ENCODE measurements around the gene SH3BP2. TPM values are rescaled to one million over a fixed set of nuclear protein-coding genes. Genes with fewer than 3 reads are reported as not detected.

The SH3BP2 gene
- total RNA-seq, 1 experiment from 2014 or later = 20.4 TPM

- no peak for DNase-seq
- Histone ChIP-seq H3K27me3 (ENCODE audit: control insufficient read depth, insufficient read depth, low read length) (no peaks in the 10 kb centered on the region), H3K36me3 (replicated peaks; ENCODE audit: control insufficient read depth, insufficient read depth, low read length) (peaks cover 23% of the 10 kb centered on the region), H3K4me3 (ENCODE audit: insufficient read depth, low read depth, low read length) (no peak overlapping the region)
Measured at GRCh38 chr4:2882341-2882740, 89.5 kb downstream of the SH3BP2 start.

GRCh38 chr4:2886161-2886560 is 93.3 kb downstream of the SH3BP2 start:
- H3K4me3 ChIP-seq (ENCODE audit: insufficient read depth, low read depth, low read length) = no peak overlapping the region
- DNase-seq = no peak
- H3K36me3 ChIP-seq (replicated peaks; ENCODE audit: control insufficient read depth, insufficient read depth, low read length) = peaks cover 20% of the 10 kb centered on the region
- H3K27me3 ChIP-seq (ENCODE audit: control insufficient read depth, insufficient read depth, low read length) = no peaks in the 10 kb centered on the region

- no peak overlapping the region for H3K4me3 ChIP-seq (ENCODE audit: insufficient read depth, low read depth, low read length)
- no peak for DNase-seq
- no peaks in the 10 kb centered on the region for H3K27me3 ChIP-seq (ENCODE audit: control insufficient read depth, insufficient read depth, low read length)
- H3K36me3 ChIP-seq (replicated peaks; ENCODE audit: control insufficient read depth, insufficient read depth, low read length) = peaks cover 20% of the 10 kb centered on the region
Measured at GRCh38 chr4:2886622-2887021, 93.7 kb downstream of the SH3BP2 start.

GRCh38 chr4:2887343-2887742 is 94.5 kb downstream of the SH3BP2 start:
- H3K4me3 ChIP-seq (ENCODE audit: insufficient read depth, low read depth, low read length) = no peak overlapping the region
- no peaks in the 10 kb centered on the region for H3K27me3 ChIP-seq (ENCODE audit: control insufficient read depth, insufficient read depth, low read length)
- peaks cover 20% of the 10 kb centered on the region for H3K36me3 ChIP-seq (replicated peaks; ENCODE audit: control insufficient read depth, insufficient read depth, low read length)
- no peak for DNase-seq

- no peak for DNase-seq
- no peaks in the 10 kb centered on the region for H3K27me3 ChIP-seq (ENCODE audit: control insufficient read depth, insufficient read depth, low read length)
- H3K4me3 ChIP-seq (ENCODE audit: insufficient read depth, low read depth, low read length) = no peak overlapping the region
- H3K36me3 ChIP-seq (replicated peaks; ENCODE audit: control insufficient read depth, insufficient read depth, low read length) = peaks cover 22% of the 10 kb centered on the region
Measured at GRCh38 chr4:2888886-2889285, 96.0 kb downstream of the SH3BP2 start.

Other genes starting within 250 kb of the SH3BP2 start
- gene TNIP2, start 36.7 kb upstream of the SH3BP2 start, total RNA-seq (2014; rRNA removed; shearing (Covaris generic)) = 44.6 and 51.3 TPM in 2 replicates
- gene ADD1, start 50.8 kb downstream of the SH3BP2 start, total RNA-seq (2014; rRNA removed; shearing (Covaris generic)) = 201 and 224 TPM in 2 replicates
- 17.3 and 19.2 TPM in 2 replicates for gene NOP14, start 170.3 kb downstream of the SH3BP2 start, total RNA-seq (2014; rRNA removed; shearing (Covaris generic))
- 0.48 and 1.9 TPM in 2 replicates for gene GRK4, start 170.5 kb downstream of the SH3BP2 start, total RNA-seq (2014; rRNA removed; shearing (Covaris generic))